ENCODE results near the gene ACVR2B.
"Not testable (repeated sequence)": the region's sequence is repeated elsewhere in the genome, so short reads cannot be mapped to it uniquely, and the experiment has no call there.

The ACVR2B gene

DNA sequence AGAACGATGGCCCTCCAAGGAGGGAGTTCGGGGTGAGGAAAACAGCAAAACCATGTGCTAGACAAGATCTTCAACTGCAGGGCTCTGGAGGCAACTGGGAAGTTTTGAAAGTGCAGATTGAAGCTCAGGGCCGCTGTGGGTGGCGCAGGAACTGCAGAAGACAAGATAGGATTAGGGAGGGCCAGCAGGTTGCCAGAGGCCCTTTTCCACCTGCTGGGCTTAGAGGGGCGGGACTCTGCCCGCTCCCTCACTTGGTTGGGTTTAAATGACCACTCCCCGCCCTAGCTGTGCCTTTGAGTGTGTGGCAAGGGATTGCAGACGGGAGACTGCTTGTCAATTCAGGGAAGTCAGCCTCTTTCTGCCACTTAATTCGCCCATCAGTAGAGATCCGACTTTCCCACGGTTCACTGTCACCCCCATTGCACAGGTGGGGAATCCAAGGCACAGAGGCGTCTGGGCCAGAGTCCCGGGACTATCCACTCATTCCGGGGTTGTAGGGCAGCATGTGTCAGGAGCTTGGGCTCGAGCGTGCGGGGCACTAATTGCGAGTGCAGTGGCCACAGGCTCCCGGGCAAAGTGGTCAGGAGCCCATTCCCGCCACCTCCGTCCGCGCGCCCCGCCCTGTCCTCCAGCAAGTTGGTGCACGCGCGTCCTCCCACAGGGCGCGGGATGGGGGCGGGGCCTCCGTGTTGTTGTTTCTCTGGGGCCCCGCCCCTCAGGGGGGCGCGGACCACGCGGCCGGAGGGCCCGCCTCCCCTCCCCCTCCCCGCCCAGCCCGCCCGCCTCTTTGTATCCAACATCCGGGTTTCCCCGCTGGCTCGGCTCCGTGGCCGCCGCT is at the start of gene ACVR2B:
Gene ACVR2B (plus strand): TSS at position 816 of the 838 bp plus-strand sequence. CDS start 433 bp downstream, outside the sequence.
- TF ChIP-seq, protein P1, sequence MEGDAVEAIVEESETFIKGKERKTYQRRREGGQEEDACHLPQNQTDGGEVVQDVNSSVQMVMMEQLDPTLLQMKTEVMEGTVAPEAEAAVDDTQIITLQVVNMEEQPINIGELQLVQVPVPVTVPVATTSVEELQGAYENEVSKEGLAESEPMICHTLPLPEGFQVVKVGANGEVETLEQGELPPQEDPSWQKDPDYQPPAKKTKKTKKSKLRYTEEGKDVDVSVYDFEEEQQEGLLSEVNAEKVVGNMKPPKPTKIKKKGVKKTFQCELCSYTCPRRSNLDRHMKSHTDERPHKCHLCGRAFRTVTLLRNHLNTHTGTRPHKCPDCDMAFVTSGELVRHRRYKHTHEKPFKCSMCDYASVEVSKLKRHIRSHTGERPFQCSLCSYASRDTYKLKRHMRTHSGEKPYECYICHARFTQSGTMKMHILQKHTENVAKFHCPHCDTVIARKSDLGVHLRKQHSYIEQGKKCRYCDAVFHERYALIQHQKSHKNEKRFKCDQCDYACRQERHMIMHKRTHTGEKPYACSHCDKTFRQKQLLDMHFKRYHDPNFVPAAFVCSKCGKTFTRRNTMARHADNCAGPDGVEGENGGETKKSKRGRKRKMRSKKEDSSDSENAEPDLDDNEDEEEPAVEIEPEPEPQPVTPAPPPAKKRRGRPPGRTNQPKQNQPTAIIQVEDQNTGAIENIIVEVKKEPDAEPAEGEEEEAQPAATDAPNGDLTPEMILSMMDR (IDR thresholded peaks at IDR 0.05; ENCODE audit: extremely low read depth, missing control alignments) = no peak
- DNase-seq (ENCODE audit: low spot score) = peak; percentile 95

GRCh38 chr3:38404286-38404685 is 49.4 kb upstream of the ACVR2B start:
- no peak for DNase-seq (ENCODE audit: low spot score)
- TF ChIP-seq, protein P1 (IDR thresholded peaks at IDR 0.05; ENCODE audit: extremely low read depth, missing control alignments) = no peak

DNA sequence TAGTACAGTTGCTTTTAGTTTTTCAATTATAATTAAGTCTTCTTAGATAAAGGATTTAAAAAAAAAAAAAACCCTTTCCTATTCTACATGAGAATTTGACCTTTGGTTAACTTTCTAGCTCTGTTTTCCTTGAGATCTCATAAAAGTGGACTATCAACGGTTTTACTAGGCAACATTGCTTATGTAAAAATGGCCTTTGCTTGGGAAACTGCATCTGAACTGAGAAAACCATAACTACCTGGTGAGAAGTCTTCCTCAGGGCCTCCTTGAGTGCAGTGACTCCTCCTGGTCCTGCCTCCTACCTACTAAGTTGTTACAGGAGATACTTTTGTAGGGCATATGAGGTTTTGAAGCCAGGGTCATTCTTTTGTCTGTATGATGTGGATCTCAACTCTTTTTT is 42.1 kb upstream of the ACVR2B start:
- no peak for DNase-seq (ENCODE audit: low spot score)
- TF ChIP-seq, protein P1 (IDR thresholded peaks at IDR 0.05; ENCODE audit: extremely low read depth, missing control alignments) = no peak

- DNase-seq (ENCODE audit: low spot score) = not testable (repeated sequence)
Observed at GRCh38 chr3:38420758-38421157, 32.9 kb upstream of the ACVR2B start.

- TF ChIP-seq, protein P1 (IDR thresholded peaks at IDR 0.05; ENCODE audit: extremely low read depth, missing control alignments) = no peak
Observed at GRCh38 chr3:38421679-38422336, 31.9 kb upstream of the ACVR2B start.

GRCh38 chr3:38426798-38427426 is 26.8 kb upstream of the ACVR2B start:
- DNase-seq (ENCODE audit: low spot score) = not testable (repeated sequence)

More at GRCh38 chr3:38421679-38422336, 31.9 kb upstream of the ACVR2B start:
- DNase-seq (ENCODE audit: low spot score) = no peak

DNA sequence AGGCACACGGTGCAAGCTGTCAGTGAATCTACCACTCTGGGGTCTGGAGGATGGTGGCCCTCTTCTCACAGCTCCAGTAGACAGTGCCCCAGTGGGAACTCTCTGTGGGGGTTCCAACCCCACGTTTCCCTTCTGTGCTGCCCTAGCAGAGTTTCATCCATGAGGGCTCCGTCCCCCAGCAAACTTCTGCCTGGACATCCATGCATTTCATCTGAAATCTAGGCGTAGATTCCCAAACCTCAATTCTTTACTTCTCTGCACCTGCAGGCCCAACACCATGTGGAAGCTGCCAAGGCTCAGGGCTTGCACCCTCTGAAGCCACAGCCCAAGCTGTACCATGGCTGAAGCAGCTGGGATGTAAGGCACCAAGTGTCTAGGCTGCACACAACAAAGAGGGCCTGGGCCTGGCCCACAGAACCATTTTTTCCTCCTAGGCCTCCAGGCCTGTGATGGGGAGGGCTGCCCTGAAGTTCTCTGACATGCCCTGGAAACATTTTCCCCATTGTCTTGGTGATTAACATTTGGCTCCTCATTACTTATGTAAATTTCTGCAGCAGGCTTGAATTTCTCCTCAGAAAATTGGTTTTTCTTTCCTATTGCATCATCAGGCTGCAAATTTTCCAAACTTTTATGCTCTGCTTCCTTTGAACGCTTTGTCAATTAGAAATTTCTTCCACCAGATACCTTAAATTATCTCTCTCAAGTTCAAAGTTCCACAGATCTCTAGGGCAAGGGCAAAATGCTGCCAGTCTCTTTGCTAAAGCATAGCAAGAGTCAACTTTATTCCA is 20.6 kb upstream of the ACVR2B start:
- not testable (repeated sequence) for DNase-seq (ENCODE audit: low spot score)

DNA sequence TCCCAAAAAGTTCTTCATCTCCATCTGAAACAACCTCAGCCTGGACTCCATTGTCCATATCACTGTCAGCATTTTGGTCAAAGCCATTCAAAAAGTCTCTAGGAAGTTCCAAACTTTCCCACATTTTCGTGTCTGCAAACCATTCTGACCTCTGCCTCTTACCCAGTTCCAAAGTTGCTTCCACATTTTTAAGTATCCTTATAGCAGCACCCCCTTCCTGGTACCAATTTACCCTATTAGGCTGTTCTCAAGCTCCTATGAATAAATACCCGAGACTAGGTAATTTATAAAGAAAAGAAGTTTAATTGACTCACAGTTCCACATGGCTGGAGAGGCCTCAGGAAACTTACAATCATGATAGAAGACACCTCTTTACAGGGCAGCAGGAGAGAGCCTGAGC is 20.0 kb upstream of the ACVR2B start:
- not testable (repeated sequence) for DNase-seq (ENCODE audit: low spot score)

GRCh38 chr3:38438436-38439069 is 15.1 kb upstream of the ACVR2B start:
- DNase-seq (ENCODE audit: low spot score) = not testable (repeated sequence)

DNA sequence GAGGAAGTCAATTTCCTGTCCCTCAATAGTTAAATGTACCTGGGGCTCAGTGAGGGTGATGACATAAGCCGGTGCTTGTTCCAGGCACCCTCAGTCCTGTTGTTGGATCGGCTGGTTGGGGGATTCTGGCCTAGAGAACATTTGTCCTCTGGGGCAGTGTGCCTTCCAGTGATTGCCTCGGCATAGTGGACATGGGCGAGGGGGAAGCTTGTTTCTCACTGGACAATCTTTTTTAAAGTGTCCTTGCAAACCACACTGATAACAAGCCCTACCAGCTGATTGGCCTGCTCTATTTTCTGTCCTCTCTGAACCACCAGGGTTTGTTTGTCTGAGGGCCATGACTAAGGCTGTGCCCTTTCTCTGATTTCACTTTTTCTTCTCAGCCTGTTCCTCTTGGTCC is 10.5 kb upstream of the ACVR2B start:
- DNase-seq (ENCODE audit: low spot score) = not testable (repeated sequence)

All from GM20000 (cell line).